Brain pericyte (primary cell): Measurements from ENCODE around the gene LSM7.

Experiments
- DNase-seq: peaks from one replicate; pipeline ENCODE4 v3.0.0-alpha.2; 2012; ENCODE audit warnings: low read depth, low spot score

Gene LSM7

DNA sequence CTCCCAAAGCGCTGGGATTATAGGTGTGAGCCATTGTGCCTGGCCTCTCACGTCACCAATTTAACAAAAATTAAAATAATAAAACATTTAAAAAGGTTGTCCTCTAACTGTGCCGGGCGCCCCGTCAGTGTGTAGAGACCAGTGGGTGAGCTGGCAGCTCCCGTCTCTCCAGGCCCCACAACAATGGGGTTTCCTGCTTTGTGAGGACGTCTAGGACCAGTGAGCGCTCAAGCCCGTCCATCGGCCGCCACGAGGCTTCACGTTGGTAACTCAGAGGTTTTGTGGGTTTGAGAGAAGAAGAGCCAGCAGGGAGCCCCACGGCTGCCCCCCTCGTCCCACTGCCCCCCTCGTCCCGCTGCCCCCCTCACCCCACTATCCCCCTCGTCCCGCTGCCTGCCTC lies 4.7 kb downstream of the LSM7 start:
- DNase-seq: no peak

DNA sequence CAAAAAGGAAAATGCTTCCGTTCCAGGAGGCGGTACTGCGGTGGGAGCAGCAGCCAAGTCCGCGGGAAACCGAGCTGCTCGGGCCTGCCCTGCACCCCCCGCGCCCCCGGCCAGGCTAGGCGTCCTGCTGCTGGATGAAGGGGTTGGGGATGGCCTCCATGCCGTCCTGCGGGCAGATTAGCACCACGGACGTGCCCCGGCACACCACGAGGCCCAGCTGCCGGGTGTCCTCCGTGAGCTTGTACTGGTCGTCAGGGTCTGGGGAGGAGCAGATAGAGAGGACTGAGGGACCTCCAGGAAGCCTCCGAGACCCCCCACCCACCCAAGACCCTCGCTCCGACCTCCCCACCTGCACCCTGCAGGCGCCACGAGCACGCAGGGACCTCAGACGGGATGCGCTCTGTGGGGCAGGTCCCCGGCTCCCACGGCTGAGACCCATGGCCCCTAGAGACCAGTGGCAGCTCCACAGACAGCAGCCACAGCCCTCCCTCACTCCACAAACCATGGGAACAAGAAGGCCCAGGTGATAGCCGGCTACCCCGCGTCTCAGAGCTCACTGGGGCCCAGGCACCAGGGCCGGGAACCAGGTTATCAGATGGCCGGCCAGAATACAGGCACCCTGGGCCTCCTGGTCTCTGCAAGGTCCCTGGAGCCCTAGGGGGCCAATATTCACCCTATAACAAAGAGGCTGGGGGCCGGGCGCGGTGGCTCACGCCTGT lies 6.7 kb downstream of the LSM7 start:
- DNase-seq: no peak

- no peak for DNase-seq
Measured at GRCh38 chr19:2320939-2321338, 7.4 kb downstream of the LSM7 start.

GRCh38 chr19:2320049-2320448 lies 8.3 kb downstream of the LSM7 start:
- no peak for DNase-seq

- DNase-seq: no peak
Measured at GRCh38 chr19:2319551-2319950, 8.8 kb downstream of the LSM7 start.

DNA sequence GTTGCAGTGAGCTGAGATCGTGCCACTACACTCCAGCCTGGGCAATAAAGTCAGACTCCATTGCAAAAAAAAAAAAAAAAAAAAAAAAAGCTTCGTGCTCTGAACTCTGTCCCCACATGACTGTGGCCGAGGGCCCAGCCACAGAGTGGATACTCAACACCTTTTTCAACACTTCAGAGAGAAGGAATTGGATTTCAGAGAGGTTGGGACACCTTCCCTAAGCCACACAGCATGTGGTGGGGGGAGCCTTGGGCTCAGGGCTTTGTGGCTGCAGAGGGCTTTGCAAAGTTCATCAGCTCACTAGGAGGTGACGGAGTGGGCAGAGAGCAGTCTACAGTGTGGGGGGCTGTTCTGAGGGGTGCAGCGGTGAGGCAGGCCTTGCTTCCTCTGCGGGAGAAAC lies 9.5 kb downstream of the LSM7 start:
- no peak for DNase-seq

DNA sequence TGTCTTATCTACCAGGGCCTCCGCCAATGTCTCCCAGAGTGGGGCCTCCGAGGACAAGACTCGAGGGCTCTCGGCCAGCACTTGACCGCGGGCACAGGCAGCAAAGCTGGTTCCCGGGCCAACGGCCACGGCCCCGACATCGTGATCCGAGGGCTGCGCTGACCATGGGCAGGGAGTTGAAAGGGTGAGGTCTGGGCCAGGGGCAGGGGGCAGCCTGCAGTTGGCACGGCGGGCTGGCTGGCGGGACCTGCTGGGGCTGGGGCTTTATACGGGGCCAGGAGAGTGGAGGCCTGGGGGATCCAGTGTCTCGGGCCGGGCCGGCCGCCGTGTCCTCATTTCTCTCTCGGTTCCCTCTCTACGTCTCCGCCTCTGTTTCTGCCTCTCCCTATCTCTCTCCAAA lies 10.6 kb downstream of the LSM7 start:
- DNase-seq: no peak

- no peak for DNase-seq
Measured at GRCh38 chr19:2317300-2317699, 11.1 kb downstream of the LSM7 start.

DNA sequence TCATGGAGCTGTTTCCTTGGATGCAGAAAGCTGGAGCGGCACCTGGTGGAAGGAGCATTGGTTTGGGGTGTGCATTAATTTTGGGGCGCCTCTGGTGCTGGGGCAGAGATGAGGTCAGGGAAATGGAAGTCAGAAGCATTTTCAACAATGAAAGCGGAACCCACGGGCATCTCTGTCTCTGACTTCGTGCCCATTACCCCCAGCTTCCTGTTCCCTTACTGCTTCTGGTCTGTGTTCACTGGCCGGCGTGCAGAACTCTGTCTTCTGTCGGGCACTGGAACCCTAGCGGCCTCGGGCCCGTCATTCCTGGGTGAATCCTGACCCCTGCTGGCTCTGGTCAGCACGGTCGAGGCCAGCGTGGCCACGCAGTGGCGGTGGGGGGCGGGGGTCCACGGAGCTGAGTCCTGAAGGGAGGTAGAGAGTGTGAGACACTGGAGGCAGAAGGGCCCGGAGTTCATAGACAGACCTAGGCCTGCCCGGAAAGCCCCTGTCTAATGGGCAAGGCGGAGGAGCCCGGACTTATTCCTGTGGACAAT lies 12.5 kb downstream of the LSM7 start:
- no peak for DNase-seq

DNA sequence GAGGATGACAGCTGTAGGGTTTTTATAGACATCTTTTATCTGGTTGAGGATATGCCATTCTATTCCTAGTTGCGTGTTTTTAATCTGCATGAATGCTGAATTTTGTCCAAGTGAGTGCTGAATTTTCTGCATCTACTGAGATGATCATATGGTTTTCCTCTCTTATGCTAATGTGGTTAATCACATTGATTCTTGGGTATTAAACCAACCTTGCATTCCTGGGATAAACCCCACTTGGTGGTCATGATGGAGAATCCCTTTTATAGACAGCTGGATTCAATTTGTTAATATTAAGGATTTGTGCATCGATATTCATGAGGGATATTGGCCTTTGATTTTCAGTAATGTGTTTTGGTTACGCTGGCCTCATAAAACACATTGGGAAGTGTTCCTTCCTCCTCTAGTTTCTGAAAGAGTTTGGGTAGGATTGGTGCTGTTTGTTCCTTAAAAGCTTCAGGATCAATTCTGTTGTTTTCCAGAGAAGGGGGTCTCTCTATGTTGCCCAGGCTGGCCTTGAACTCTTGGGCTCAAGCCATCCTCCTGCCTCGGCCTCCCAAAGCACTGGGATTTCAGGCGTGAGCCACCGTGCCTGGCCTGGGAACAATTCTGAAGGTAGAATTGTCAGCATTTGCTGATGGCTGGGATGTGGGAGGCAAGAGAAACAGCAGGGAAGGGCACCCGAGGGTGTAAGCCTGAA lies 13.1 kb downstream of the LSM7 start:
- DNase-seq: no peak

DNA sequence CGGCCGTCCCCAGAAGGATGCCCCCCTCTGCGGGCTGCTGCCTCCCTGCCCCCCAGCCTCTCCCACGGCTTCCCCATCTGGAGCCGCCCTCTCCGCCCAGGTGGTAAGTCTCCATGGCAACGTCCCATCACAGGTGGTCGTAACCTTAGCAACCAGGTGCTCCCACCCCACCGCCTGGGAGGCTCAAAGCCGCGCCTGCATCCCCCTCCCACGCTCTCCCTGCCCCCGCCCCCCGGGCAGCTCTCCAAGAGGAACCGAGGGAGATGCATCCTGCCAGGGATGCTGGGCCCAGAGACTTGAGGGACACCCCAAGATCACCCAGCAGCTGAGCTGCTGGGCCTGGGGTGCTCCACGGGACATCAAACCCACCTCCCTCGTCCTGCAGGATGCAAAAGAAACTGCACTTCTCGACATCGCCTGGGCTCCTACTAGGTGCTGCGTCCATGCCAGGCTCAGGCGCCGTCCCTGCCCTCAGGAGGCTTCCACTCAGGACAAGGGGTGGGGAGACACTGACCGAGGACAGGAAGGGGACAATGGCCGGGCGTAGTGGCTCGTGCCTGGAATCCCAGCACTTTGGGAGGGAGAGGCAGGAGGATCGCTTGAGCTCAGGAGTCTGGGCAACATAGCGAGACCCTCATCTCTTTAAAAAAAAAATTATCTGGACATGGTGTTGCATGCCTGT lies 15.4 kb downstream of the LSM7 start:
- DNase-seq: no peak

GRCh38 chr19:2311093-2311492 lies 17.3 kb downstream of the LSM7 start:
- DNase-seq: no peak

GRCh38 chr19:2309734-2310362 lies 18.5 kb downstream of the LSM7 start:
- no peak for DNase-seq

GRCh38 chr19:2308114-2308556 lies 20.3 kb downstream of the LSM7 start, which contains the start of gene LINGO3:
TSS of gene LINGO3 (minus strand) at chr19:2308154. CDS start at chr19:2291776, 16,378 bp downstream.
- no peak for DNase-seq

DNA sequence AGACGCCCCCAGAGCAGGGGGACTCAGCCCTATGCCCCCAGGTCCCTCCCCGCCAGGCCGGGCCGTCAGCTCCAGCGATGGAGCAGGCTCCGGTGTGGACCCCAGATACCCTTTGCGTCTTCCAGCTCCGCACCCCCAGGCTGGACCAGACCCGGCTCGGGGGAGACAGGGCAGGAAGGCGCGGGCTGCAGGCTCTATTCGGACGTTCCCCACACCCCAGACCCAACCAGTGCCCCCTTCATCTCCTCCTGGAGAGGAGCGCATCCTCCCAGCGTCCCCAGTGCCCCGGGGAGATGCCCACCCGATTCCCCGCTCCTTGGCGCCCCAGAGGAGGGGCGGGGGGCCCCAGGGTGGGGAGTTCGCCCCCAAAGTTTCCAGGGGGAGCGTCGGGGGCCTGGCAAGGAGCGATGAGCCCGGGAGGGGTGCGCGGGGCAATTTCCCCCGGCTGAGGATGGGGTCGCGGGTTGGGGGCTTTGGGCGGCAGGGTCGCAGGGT lies 20.8 kb downstream of the LSM7 start:
- DNase-seq: no peak

- no peak for DNase-seq
Measured at GRCh38 chr19:2306971-2307370, 21.4 kb downstream of the LSM7 start.

- no peak for DNase-seq
Measured at GRCh38 chr19:2306281-2306806, 22.0 kb downstream of the LSM7 start.

- no peak for DNase-seq
Measured at GRCh38 chr19:2305452-2306280, 22.7 kb downstream of the LSM7 start.

DNA sequence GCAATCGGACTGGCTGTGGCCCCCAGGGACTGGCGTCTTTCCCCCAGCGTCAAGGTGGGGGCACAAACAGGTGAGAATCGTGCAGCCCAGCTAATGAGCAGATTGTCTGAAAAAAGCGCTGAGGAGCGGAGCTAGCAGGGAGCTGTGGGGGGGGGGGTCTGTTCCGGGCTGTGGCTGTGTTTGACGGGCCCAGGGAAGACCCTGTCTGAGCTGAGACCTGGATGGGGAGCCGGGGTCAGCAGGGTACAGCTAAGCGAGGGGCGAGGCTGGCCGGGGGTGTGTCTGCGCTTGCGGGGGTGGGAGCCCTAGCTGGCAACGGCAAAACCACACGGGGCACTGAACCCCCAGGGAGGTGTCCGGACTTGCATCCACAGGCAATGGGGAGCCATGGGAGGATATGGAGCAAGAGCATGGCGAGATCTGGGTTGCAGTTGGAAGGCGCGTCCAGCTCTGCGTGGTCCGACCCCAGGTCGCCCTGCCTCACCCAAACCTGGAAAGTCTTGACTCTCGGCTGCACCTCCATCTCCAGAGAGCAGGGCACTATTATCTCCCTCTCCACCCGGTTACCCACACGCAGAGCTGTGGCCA lies 25.1 kb downstream of the LSM7 start:
- no peak for DNase-seq
